Measurements from ENCODE around the gene KIAA1549. TPM values are rescaled to one million over a fixed set of nuclear protein-coding genes. Genes with fewer than 3 reads are reported as not detected.

Gene KIAA1549
- total and polyA plus RNA-seq, 2 of the 4 experiments (the other 2 are of a cell fraction) = 1.3 to 3.3 TPM

GRCh38 chr7:138873220-138873892 is 107.8 kb downstream of the KIAA1549 start:
- Histone ChIP-seq H3K9ac (ENCODE audit: low read depth, low read length) (no peak overlapping the region), H3K4ac (ENCODE audit: low read depth, low read length) (peak overlapping the region; percentile 53; the same call in 1 of the 2 replicates), H3K4me3 (ENCODE audit: insufficient read depth, low read depth, low read length) (no peak overlapping the region), H3K27me3 (ENCODE audit: control insufficient read depth, insufficient read depth, low read length) (no peaks in the 10 kb centered on the region), H3K14ac (replicated peaks; ENCODE audit: low read depth, low read length) (peak overlapping the region; percentile 55), H2AK5ac (ENCODE audit: low read depth, low read length) (no peak overlapping the region), H4K91ac (ENCODE audit: insufficient read depth, low read depth, low read length) (peak overlapping the region; percentile 9; the same call in 1 of the 2 replicates), H4K20me1 (ENCODE audit: insufficient read depth, low read length) (no peaks in the 10 kb centered on the region), H2BK15ac (ENCODE audit: low read depth, low read length) (no peak overlapping the region), H3K27ac (ENCODE audit: insufficient read depth, low read length) (no peak overlapping the region), H3K4me1 (ENCODE audit: control insufficient read depth, insufficient read depth, low read length) (peaks cover 8% of the 10 kb centered on the region; the same call in 1 of the 2 replicates), H3K9me1 (ENCODE audit: insufficient read depth, low read length) (peaks cover 9% of the 10 kb centered on the region; the same call in 1 of the 2 replicates), H2AK9ac (replicated peaks; ENCODE audit: low read depth, low read length, poor library complexity) (peak overlapping the region; percentile 33), H4K5ac (ENCODE audit: low read depth, low read length) (no peak overlapping the region), H3K4me2 (ENCODE audit: low read depth, low read length) (no peak overlapping the region), H3K23ac (ENCODE audit: low read depth, low read length) (no peak overlapping the region), H3K56ac (ENCODE audit: extremely low read depth, insufficient read depth, low read length) (no peak overlapping the region), H4K8ac (ENCODE audit: low read depth in 2 of 2, low read length in 2 of 2) (no peak overlapping the region), H3K36me3 (ENCODE audit: control insufficient read depth, insufficient read depth, low read length) (peaks cover 8% of the 10 kb centered on the region), H2BK20ac (ENCODE audit: low read depth, low read length) (peak overlapping the region; percentile 72), H2BK120ac (ENCODE audit: low read depth, low read length) (peak overlapping the region; percentile 3; the same call in 1 of the 2 replicates), H2BK5ac (ENCODE audit: low read depth, low read length, poor library complexity, severe bottlenecking) (no peak overlapping the region), H3K18ac (ENCODE audit: low read depth, low read length) (no peak overlapping the region), H3K79me1 (ENCODE audit: low read depth in 1 of 2, low read length in 2 of 2) (no peaks in the 10 kb centered on the region), H3K9me3 (ENCODE audit: control insufficient read depth, insufficient read depth, low read length) (no peaks in the 10 kb centered on the region), H2AFZ (replicated peaks; ENCODE audit: low read length, poor library complexity) (peak overlapping the region; percentile 14)
- intact Hi-C loops (cut with micrococcal nuclease) (no loop called here), in situ Hi-C loops (cut with MboI; ENCODE audit: low sequenced_read_pairs) (no loop called here), dilution Hi-C loops (cut with HindIII; ENCODE audit: low sequenced_read_pairs, unreplicated experiment) (no loop called here)
- ATAC-seq (ENCODE audit: low read depth) = no peak
- BruUV-seq (replicated peaks) = no TSS peak
- CTCF ChIA-PET = interaction anchor here (1.6 kb wide), 1 partner anchor 13 kb away, joined by 8 read pairs; no protein-coding TSS in a partner anchor
- no peak for TF ChIP-seq MXI1 (IDR thresholded peaks at IDR 0.05; ENCODE audit: borderline replicate concordance, low read depth, low read length)
- TF ChIP-seq RAD21 (IDR thresholded peaks at IDR 0.05; ENCODE audit: low read length) = no peak
- no peak for DNase-seq
- 43% methylated on average over 1 of the region's 5 CpGs; no CpG with 5 or more reads in 1 of the 2 experiments for WGBS, 2 experiments (ENCODE audit: extremely low coverage in 2 of 2, insufficient read length in 1 of 2)
- POLR2A ChIA-PET (ENCODE audit: unreplicated experiment) = no interaction called here
